HG03095 (cell line): ENCODE data around the gene ACADSB.

ENCODE experiments used
- ATAC-seq: cut with Tn5 transposase; IDR thresholded peaks from one replicate; pipeline ENCODE4 v1.9.1; 2021; ENCODE audit warnings: moderate library complexity; ENCODE audit not compliant: unreplicated experiment

Gene ACADSB

GRCh38 chr10:123038782-123039631 is 30.2 kb downstream of the ACADSB start:
- no peak for ATAC-seq

GRCh38 chr10:123039632-123039930 is 30.8 kb downstream of the ACADSB start:
- ATAC-seq = no peak

GRCh38 chr10:123042708-123043408 is 34.1 kb downstream of the ACADSB start:
- no peak for ATAC-seq

GRCh38 chr10:123043409-123043925 is 34.7 kb downstream of the ACADSB start:
- no peak for ATAC-seq

- no peak for ATAC-seq
Observed at GRCh38 chr10:123044391-123044790, 35.6 kb downstream of the ACADSB start.

- no peak for ATAC-seq
Observed at GRCh38 chr10:123045961-123046731, 37.3 kb downstream of the ACADSB start.

- no peak for ATAC-seq
Observed at GRCh38 chr10:123057968-123058367, 49.2 kb downstream of the ACADSB start.

GRCh38 chr10:123061865-123062264 is 53.1 kb downstream of the ACADSB start:
- no peak for ATAC-seq

GRCh38 chr10:123062726-123063125 is 53.9 kb downstream of the ACADSB start:
- ATAC-seq = no peak

GRCh38 chr10:123068087-123068853 is 59.5 kb downstream of the ACADSB start:
- no peak for ATAC-seq

GRCh38 chr10:123069246-123069986 is 60.6 kb downstream of the ACADSB start:
- no peak for ATAC-seq

- no peak for ATAC-seq
Observed at GRCh38 chr10:123073187-123073586, 64.4 kb downstream of the ACADSB start.

- ATAC-seq = no peak
Observed at GRCh38 chr10:123074215-123074614, 65.4 kb downstream of the ACADSB start.

- no peak for ATAC-seq
Observed at GRCh38 chr10:123081896-123082295, 73.1 kb downstream of the ACADSB start.

- no peak for ATAC-seq
Observed at GRCh38 chr10:123083811-123084210, 75.0 kb downstream of the ACADSB start.

GRCh38 chr10:123086281-123086680 is 77.5 kb downstream of the ACADSB start:
- no peak for ATAC-seq

- ATAC-seq = no peak
Observed at GRCh38 chr10:123087348-123087747, 78.5 kb downstream of the ACADSB start.

- ATAC-seq = no peak
Observed at GRCh38 chr10:123087786-123088185, 79.0 kb downstream of the ACADSB start.

GRCh38 chr10:123092635-123093414 is 84.0 kb downstream of the ACADSB start:
- no peak for ATAC-seq
